ENCODE results near the gene CCDC124.
"Not testable (repeated sequence)": the region's sequence is repeated elsewhere in the genome, so short reads cannot be mapped to it uniquely, and the experiment has no call there.

Gene CCDC124

DNA sequence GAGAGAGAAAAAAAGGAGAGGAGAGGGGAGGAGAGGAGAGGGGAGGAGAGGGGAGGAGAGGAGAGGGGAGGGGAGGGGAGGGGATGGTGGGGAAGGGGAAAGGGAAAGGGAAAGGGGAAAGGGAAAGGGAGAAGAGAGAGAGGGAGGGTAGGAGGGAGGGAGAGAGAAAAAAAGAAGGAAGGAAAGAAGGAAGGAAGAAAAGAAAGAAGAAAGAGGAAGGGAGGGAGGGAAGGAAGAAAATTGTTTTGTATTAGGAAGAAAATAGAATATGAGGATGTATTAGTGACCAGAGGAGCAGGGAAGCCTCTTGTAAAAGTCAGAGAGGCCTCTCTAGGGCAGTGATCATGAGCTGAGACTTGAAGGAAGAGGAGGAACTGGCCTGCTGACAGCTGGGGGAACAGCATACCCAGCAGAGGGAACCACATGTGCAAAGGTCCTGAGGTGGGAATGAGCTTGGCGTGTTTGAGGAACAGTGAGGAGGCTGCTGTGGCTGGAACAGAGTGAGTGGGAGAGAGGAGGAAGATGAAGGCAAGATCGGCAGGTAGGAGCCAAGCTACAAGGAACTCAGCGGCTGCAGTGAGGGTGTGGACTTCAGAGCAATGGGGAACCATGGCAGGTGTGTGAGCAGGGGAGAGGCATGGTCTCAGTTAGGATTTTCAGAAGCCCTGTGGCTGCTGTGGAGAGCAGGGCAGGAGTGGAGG is 24.5 kb downstream of the CCDC124 start:
- DNase-seq, result no peak

DNA sequence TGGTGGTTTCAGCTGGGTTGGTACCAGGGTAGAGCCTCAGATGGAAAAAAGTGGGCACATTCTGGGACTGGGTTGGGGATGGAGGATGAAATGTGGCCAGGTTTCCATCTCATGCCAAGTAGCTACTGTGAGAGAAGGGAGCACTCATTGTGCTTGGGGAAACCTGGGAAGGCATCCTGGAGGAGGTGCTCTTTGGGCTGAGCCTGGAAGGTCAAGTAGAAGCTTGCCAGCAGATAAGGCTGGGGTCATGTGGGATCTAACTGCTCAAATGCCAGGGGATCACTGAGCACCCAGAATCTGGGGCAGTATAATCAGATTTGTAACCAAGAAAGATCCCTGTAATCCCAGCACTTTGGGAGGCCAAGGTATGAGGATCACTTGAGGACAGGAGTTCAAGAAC is 25.1 kb downstream of the CCDC124 start:
- DNase-seq, result no peak

GRCh38 chr19:17963936-17964691 is 31.3 kb downstream of the CCDC124 start:
- DNase-seq, result no peak

- DNase-seq, result no peak
Measured at GRCh38 chr19:17965370-17966128, 32.7 kb downstream of the CCDC124 start.

- DNase-seq, result no peak
Measured at GRCh38 chr19:17966129-17966483, 33.3 kb downstream of the CCDC124 start.

GRCh38 chr19:17966550-17967256 is 33.9 kb downstream of the CCDC124 start, which contains the start of gene KCNN1:
Gene KCNN1, plus strand, starts transcription at chr19:17967107. Its CDS starts 6,782 bp downstream, at chr19:17973889.
- no peak for DNase-seq

GRCh38 chr19:17967257-17968051 is 34.6 kb downstream of the CCDC124 start:
- DNase-seq, result no peak

DNA sequence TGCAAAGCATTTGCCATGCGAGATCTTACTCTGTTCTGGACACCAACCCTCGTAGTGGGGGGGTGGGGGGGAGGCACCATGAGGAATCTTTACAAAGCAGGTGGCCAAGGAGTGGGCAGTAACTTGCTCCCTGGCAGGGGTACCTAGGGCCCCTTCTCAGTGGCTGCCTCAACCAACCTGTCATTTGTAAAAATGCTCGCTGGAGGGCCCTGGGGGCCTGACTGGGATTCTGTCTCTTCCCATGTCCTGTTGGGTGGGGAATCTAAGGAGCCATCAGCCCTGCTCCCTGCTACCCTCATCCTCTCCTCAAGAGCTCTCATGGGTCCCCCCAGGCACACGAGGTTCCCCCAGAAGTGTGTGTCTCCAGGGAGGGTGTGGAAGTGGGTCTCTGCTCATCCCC is 35.5 kb downstream of the CCDC124 start:
- DNase-seq, result no peak

GRCh38 chr19:17969096-17969792 is 36.4 kb downstream of the CCDC124 start:
- no peak for DNase-seq

- no peak for DNase-seq
Measured at GRCh38 chr19:17972230-17972629, 39.4 kb downstream of the CCDC124 start.

GRCh38 chr19:17973759-17974158 is 40.9 kb downstream of the CCDC124 start:
- DNase-seq, result no peak

- DNase-seq, result no peak
Measured at GRCh38 chr19:17974551-17974950, 41.7 kb downstream of the CCDC124 start.

DNA sequence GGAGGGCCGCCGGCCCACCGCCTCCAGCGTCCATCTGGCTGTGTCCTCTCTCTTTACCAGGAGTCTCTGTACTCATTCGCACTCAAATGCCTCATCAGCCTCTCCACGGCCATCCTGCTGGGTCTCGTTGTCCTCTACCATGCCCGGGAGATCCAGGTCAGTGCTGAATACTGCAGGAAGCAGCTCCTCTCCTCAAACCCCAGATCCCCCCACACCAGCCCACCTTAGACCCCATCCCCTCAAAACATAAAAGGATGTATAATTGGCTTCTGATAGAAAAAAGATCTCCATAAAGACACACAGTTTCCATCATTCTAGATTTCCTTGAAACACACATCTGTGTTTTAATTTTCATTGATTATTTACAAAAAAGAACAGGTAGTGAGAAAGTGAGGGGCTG is 42.2 kb downstream of the CCDC124 start:
- DNase-seq, result no peak

- no peak for DNase-seq
Measured at GRCh38 chr19:17977021-17977420, 44.2 kb downstream of the CCDC124 start.

- no peak for DNase-seq
Measured at GRCh38 chr19:17977488-17977887, 44.7 kb downstream of the CCDC124 start.

DNA sequence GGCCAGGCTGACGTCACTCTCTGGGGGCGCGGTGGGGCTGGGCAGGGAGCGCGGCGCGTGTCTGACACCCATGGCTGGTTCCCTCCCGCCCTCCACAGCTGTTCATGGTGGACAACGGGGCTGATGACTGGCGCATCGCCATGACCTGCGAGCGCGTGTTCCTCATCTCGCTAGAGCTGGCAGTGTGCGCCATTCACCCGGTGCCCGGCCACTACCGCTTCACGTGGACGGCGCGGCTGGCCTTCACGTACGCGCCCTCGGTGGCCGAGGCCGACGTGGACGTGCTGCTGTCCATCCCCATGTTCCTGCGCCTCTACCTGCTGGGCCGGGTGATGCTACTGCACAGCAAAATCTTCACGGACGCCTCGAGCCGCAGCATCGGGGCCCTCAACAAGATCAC is 48.8 kb downstream of the CCDC124 start:
- DNase-seq, result no peak

DNA sequence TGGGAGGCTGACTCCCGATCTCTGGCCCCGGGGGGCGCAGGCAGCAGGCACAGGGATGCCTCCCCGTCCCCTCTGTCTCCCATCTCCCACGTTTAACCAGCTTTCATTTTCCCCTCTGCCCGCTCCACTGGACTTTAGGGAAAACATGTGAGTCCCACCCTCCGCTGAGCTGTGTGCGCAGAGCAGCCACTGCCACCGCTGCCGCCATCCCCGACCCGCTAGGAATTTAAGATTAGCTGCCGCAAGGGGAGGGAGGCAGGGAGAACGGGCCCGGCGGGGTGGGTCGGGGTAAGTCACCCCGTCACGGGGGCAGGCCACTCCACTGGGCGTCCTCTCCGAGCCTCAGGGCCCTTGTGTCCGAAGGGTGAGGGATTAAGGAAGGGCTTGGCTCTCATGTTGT is 49.6 kb downstream of the CCDC124 start:
- DNase-seq, result no peak

GRCh38 chr19:17985037-17985818 is 52.4 kb downstream of the CCDC124 start:
- no peak for DNase-seq

GRCh38 chr19:17986569-17986968 is 53.8 kb downstream of the CCDC124 start:
- not testable (repeated sequence) for DNase-seq

DNA sequence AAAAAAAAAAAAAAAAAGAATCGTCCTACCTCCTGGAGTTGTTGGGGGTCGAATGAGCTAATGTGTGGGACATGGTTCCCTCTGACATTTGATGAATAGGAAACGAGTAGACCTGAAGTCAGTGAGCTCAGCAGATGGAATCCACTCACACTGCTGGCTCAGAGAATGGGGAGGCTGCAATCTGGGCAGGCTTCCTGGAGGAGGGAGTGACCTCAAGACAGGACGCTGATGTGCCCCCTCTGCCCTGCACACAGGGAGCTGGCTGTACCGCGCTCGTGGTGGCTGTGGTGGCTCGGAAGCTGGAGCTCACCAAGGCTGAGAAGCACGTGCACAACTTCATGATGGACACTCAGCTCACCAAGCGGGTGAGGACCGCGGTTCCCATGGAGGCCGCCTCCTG is 55.3 kb downstream of the CCDC124 start:
- DNase-seq, result no peak
